ENCODE data around the gene CDT1.

- TF ChIP-seq, protein P1, sequence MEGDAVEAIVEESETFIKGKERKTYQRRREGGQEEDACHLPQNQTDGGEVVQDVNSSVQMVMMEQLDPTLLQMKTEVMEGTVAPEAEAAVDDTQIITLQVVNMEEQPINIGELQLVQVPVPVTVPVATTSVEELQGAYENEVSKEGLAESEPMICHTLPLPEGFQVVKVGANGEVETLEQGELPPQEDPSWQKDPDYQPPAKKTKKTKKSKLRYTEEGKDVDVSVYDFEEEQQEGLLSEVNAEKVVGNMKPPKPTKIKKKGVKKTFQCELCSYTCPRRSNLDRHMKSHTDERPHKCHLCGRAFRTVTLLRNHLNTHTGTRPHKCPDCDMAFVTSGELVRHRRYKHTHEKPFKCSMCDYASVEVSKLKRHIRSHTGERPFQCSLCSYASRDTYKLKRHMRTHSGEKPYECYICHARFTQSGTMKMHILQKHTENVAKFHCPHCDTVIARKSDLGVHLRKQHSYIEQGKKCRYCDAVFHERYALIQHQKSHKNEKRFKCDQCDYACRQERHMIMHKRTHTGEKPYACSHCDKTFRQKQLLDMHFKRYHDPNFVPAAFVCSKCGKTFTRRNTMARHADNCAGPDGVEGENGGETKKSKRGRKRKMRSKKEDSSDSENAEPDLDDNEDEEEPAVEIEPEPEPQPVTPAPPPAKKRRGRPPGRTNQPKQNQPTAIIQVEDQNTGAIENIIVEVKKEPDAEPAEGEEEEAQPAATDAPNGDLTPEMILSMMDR (IDR thresholded peaks at IDR 0.05), result no peak
- no peak for TF ChIP-seq POLR2A (IDR thresholded peaks at IDR 0.05)
Measured at GRCh38 chr16:88855736-88856121, 52.1 kb downstream of the CDT1 start.

Data from Peyer's patch (tissue), 4 donors.